Skeletal muscle satellite cell (primary cell): ENCODE data around the gene HAND1.

Experiments used
- H3K27me3 ChIP-seq: 2 replicates; pipeline ENCODE4 v1.7.0; 2013; ENCODE audit warnings: low read length; ENCODE audit not compliant: control insufficient read depth, insufficient read depth
- H3K36me3 ChIP-seq: 2 replicates; pipeline ENCODE4 v1.7.0; 2013; ENCODE audit warnings: mild to moderate bottlenecking, control low read depth, low read length; ENCODE audit not compliant: insufficient read depth
- H3K4me1 ChIP-seq: 2 replicates; pipeline ENCODE4 v1.7.0; 2013; ENCODE audit warnings: low read length; ENCODE audit not compliant: control insufficient read depth, insufficient read depth
- H3K4me2 ChIP-seq: 2 replicates; pipeline ENCODE4 v1.7.0; 2013; ENCODE audit warnings: mild to moderate bottlenecking, low read length
- H3K4me3 ChIP-seq: 2 replicates; pipeline ENCODE4 v1.7.0; 2013; ENCODE audit warnings: low read length
- H3K9ac ChIP-seq: 2 replicates; pipeline ENCODE4 v1.7.0; 2013; ENCODE audit warnings: mild to moderate bottlenecking, low read depth, low read length, moderate library complexity
- H3K9me3 ChIP-seq: replicated peaks from 2 replicates; pipeline ENCODE4 v1.7.0; 2013; ENCODE audit warnings: mild to moderate bottlenecking, control low read depth, low read length

Gene HAND1

DNA sequence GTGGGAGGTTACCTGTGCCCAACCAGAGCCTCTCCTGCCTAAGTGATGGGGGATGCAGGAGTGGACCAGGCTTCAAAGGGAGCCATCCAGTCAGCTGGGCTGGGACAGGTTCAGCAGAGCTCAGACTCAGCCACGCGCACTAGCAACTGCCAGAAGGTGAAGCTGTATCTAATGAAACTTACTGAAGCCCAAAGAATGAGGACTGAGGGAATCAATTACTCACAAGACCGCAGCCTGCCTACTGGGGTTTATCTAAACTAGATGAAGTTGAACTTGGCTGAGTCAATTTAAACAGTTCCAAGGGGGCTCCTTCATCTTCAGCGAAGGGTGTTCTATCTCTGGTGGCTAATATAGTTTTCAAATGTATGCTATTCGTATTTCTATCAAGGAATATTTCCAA, 11.4 kb downstream of the HAND1 start:
- Histone ChIP-seq H3K4me2 (no peak overlapping the region), H3K27me3 (peaks cover 28% of the 10 kb centered on the region), H3K9me3 (no peaks in the 10 kb centered on the region), H3K9ac (no peak overlapping the region), H3K4me3 (no peak overlapping the region), H3K36me3 (no peaks in the 10 kb centered on the region), H3K4me1 (no peaks in the 10 kb centered on the region)

GRCh38 chr5:154466147-154466546, 11.9 kb downstream of the HAND1 start:
- H3K27me3 ChIP-seq = peaks cover 23% of the 10 kb centered on the region
- no peaks in the 10 kb centered on the region for H3K4me1 ChIP-seq
- H3K9ac ChIP-seq = no peak overlapping the region
- H3K36me3 ChIP-seq = no peaks in the 10 kb centered on the region
- no peak overlapping the region for H3K4me2 ChIP-seq
- no peak overlapping the region for H3K4me3 ChIP-seq
- no peaks in the 10 kb centered on the region for H3K9me3 ChIP-seq

DNA sequence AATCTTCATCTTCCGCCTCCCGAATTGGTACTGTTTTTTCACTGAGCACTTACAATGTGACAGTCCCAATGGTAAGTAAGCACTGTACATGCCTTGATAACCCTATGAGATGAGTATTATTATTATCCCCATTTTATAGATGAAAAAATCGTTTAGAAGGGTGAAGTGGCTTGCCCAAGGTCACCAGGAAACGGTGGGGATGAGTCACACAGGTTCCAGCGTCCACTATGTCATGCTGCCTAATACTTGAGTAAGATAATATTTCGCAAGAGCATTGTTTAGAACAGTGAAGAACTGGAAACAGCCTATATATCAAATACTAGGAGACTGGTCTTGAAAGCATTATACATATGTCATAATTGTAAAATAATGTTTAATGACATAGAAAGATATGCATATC, 12.9 kb downstream of the HAND1 start:
- Histone ChIP-seq H3K4me2 (no peak overlapping the region), H3K27me3 (peaks cover 13% of the 10 kb centered on the region), H3K4me1 (no peaks in the 10 kb centered on the region), H3K4me3 (no peak overlapping the region), H3K9ac (no peak overlapping the region), H3K9me3 (no peaks in the 10 kb centered on the region), H3K36me3 (no peaks in the 10 kb centered on the region)

DNA sequence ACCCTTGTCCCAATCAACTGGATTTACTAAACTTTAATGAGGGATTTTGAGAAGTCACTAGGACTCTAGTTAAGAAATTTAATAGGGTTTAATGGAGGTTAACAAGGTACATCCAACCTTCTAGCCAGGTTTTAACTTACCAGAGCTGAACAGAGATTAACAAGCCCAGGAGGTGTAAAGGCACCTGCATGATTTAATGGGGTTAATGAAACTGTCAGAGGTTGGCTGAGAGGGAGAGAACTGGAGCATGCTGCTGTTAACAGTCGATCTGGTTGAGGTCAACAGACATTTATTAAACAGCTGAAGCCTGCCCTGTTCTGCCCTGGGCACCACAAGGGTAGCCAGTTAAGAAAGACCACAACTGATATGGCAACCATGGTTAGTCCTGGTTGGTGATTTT, 13.6 kb downstream of the HAND1 start:
- H3K4me1 ChIP-seq = no peaks in the 10 kb centered on the region
- H3K27me3 ChIP-seq = peaks cover 10% of the 10 kb centered on the region
- no peak overlapping the region for H3K4me3 ChIP-seq
- H3K4me2 ChIP-seq = no peak overlapping the region
- no peak overlapping the region for H3K9ac ChIP-seq
- no peaks in the 10 kb centered on the region for H3K36me3 ChIP-seq
- H3K9me3 ChIP-seq = no peaks in the 10 kb centered on the region

GRCh38 chr5:154461531-154461930, 16.5 kb downstream of the HAND1 start:
- Histone ChIP-seq H3K9me3 (no peaks in the 10 kb centered on the region), H3K4me2 (no peak overlapping the region), H3K4me3 (no peak overlapping the region), H3K9ac (no peak overlapping the region), H3K27me3 (peaks cover 2% of the 10 kb centered on the region), H3K4me1 (no peaks in the 10 kb centered on the region), H3K36me3 (peaks cover 13% of the 10 kb centered on the region)

- H3K36me3 ChIP-seq = peaks cover 24% of the 10 kb centered on the region
- H3K4me2 ChIP-seq = no peak overlapping the region
- H3K4me3 ChIP-seq = no peak overlapping the region
- no peaks in the 10 kb centered on the region for H3K9me3 ChIP-seq
- no peaks in the 10 kb centered on the region for H3K4me1 ChIP-seq
- H3K9ac ChIP-seq = no peak overlapping the region
- H3K27me3 ChIP-seq = no peaks in the 10 kb centered on the region
Measured at GRCh38 chr5:154460172-154460571, 17.9 kb downstream of the HAND1 start.

DNA sequence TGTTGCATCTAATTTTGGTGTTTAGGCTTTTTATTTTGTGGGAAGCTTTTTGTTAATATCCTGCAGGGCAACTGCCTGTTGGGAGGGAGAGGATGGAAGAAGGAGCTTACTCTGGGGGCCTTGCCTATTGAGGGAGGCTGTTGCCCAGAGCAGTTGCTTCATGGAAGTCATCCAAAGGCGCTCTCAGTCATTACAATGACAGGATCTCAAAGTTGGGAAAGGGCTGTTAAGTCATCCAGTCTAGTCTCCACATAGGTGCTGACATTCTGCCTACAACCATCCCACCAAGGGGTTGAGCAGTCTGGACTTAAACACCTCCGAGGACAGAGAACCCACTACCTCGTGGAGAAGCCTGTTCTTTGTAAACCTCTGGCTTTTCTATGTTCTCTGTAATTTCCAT, 19.0 kb downstream of the HAND1 start:
- Histone ChIP-seq H3K4me2 (no peak overlapping the region), H3K9me3 (no peaks in the 10 kb centered on the region), H3K4me1 (no peaks in the 10 kb centered on the region), H3K4me3 (no peak overlapping the region), H3K9ac (no peak overlapping the region), H3K27me3 (no peaks in the 10 kb centered on the region), H3K36me3 (peaks cover 31% of the 10 kb centered on the region)

DNA sequence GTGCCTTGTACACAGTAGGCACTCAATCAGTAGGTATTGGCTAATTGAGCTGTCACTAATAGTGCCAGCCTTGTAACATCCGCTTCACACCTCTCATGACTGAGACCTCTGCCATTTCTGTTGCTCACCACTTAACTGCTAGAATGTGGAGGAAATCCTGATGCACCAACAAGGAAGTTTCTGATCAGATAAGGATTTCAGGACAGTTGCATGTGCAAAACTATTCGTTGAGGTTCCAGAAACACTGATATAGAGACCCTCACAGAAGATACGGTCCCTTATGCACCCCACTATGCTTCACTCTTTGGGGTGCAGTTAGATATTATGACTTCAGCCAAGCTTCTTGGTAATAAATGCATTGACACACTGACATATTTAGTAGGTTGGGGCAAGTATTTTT, 21.5 kb downstream of the HAND1 start:
- Histone ChIP-seq H3K4me3 (no peak overlapping the region), H3K27me3 (no peaks in the 10 kb centered on the region), H3K4me2 (no peak overlapping the region), H3K36me3 (peaks cover 50% of the 10 kb centered on the region), H3K9me3 (no peaks in the 10 kb centered on the region), H3K9ac (no peak overlapping the region), H3K4me1 (no peaks in the 10 kb centered on the region)

DNA sequence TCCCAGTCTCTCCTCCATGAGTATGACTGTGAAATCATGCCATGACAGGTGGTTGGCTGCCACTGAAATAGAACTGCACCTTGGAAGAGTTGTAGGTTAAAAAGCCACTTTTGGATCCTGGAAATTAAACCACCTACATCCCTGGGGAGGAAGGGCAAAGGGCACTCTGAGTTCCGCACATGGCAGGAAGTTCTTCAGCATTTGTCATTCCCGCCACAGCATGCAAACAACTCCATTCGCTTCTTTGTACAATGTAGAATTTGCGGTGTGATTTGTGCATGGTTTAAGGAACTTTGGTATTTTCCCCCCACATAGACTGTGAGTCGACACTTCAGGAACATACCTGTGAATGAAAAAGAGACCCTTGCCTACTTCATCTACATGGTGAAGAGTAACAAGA, 22.4 kb downstream of the HAND1 start:
- peaks cover 59% of the 10 kb centered on the region for H3K36me3 ChIP-seq

GRCh38 chr5:154451957-154452356, 26.1 kb downstream of the HAND1 start:
- Histone ChIP-seq H3K4me1 (peaks cover 9% of the 10 kb centered on the region), H3K4me2 (no peak overlapping the region), H3K4me3 (no peak overlapping the region), H3K27me3 (no peaks in the 10 kb centered on the region), H3K9me3 (no peaks in the 10 kb centered on the region), H3K36me3 (peaks cover 53% of the 10 kb centered on the region), H3K9ac (no peak overlapping the region)

More for the DNA sequence above, 22.4 kb downstream of the HAND1 start:
- no peak overlapping the region for H3K9ac ChIP-seq
- no peaks in the 10 kb centered on the region for H3K4me1 ChIP-seq
- H3K4me3 ChIP-seq = no peak overlapping the region
- no peak overlapping the region for H3K4me2 ChIP-seq
- no peaks in the 10 kb centered on the region for H3K27me3 ChIP-seq
- no peaks in the 10 kb centered on the region for H3K9me3 ChIP-seq

GRCh38 chr5:154449786-154450185, 28.2 kb downstream of the HAND1 start:
- Histone ChIP-seq H3K9me3 (no peaks in the 10 kb centered on the region), H3K27me3 (no peaks in the 10 kb centered on the region), H3K9ac (no peak overlapping the region), H3K4me2 (no peak overlapping the region), H3K36me3 (peaks cover 37% of the 10 kb centered on the region), H3K4me3 (no peak overlapping the region), H3K4me1 (peaks cover 12% of the 10 kb centered on the region)

GRCh38 chr5:154447089-154447725, 30.8 kb downstream of the HAND1 start:
- peak overlapping the region; percentile 98 for H3K4me2 ChIP-seq
- H3K4me1 ChIP-seq = peaks cover 17% of the 10 kb centered on the region
- peaks cover 22% of the 10 kb centered on the region for H3K36me3 ChIP-seq
- no peaks in the 10 kb centered on the region for H3K9me3 ChIP-seq
- H3K27me3 ChIP-seq = no peaks in the 10 kb centered on the region
- H3K9ac ChIP-seq = peak overlapping the region; percentile 82
- H3K4me3 ChIP-seq = peak overlapping the region; percentile 89
